ENCODE results near the gene SMPDL3A.

- TF ChIP-seq HOXB13 (CRISPR knock-in tag; IDR thresholded peaks at IDR 0.05; ENCODE audit: low read depth) (no peak), CTCF (IDR thresholded peaks at IDR 0.05) (no peak), HDAC2 (IDR thresholded peaks at IDR 0.05) (no peak), POLR2A (IDR thresholded peaks at IDR 0.05; ENCODE audit: low read length) (no peak)
- TF ChIP-seq, protein P1, sequence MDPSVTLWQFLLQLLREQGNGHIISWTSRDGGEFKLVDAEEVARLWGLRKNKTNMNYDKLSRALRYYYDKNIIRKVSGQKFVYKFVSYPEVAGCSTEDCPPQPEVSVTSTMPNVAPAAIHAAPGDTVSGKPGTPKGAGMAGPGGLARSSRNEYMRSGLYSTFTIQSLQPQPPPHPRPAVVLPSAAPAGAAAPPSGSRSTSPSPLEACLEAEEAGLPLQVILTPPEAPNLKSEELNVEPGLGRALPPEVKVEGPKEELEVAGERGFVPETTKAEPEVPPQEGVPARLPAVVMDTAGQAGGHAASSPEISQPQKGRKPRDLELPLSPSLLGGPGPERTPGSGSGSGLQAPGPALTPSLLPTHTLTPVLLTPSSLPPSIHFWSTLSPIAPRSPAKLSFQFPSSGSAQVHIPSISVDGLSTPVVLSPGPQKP (IDR thresholded peaks at IDR 0.05; ENCODE audit: low read depth, low read length), result no peak
Observed at GRCh38 chr6:122825163-122825562, 36.1 kb downstream of the SMPDL3A start.
